ENCODE measurements around the gene FBXO45. TPM values are rescaled to one million over a fixed set of nuclear protein-coding genes. Genes with fewer than 3 reads are reported as not detected.
A peak's percentile ranks its signal among the peaks of the same experiment; 100 is the strongest.

FBXO45 gene
- total and polyA plus RNA-seq, 10 of the 15 experiments (the other 5 are each of a cell fraction or from before 2014, with no cell fraction given) = 4.0 to 17.3 (median 11.8) TPM

GRCh38 chr3:196604548-196604947 is 36.1 kb downstream of the FBXO45 start:
- ChIA-PET RAD21 (ENCODE audit: unreplicated experiment) (no interaction called here), CTCF (interaction anchor here (0.6 to 10.6 kb wide), 2 partner anchors 82 to 426 kb away, joined by 3 to 144 read pairs; no protein-coding TSS in a partner anchor), SMC1A (ENCODE audit: uncharacterized antibody, unreplicated experiment) (interaction anchor here (0.7 kb wide), 1 partner anchor 230 kb away, joined by 3 read pairs; no protein-coding TSS in a partner anchor), POLR2A (no interaction called here)
- Histone ChIP-seq H3K4me2 (ENCODE audit: control insufficient read depth, insufficient read depth) (no peak overlapping the region), H3K27ac (ENCODE audit: control insufficient read depth, insufficient read depth) (no peak overlapping the region), H3K27me3 (replicated peaks in 1 of 2; ENCODE audit: control insufficient read depth in 2 of 2, insufficient read depth in 2 of 2, low read length in 1 of 2) (no peaks in the 10 kb centered on the region), H2AFZ (ENCODE audit: control insufficient read depth, low read depth, low read length) (peak overlapping the region; percentile 11; the same call in 1 of the 2 replicates), H3K79me2 (ENCODE audit: control insufficient read depth, insufficient read depth, low read length) (no peaks in the 10 kb centered on the region), H3K9me3 (replicated peaks; ENCODE audit: control insufficient read depth, insufficient read depth, low read length) (no peaks in the 10 kb centered on the region; the same call in 2 of the 3 replicates), H3K4me3 (no peak overlapping the region), H4K20me1 (ENCODE audit: control insufficient read depth, insufficient read depth) (no peaks in the 10 kb centered on the region), H3K9ac (ENCODE audit: control insufficient read depth, insufficient read depth, low read length) (no peak overlapping the region), H3K4me1 (ENCODE audit: control insufficient read depth, insufficient read depth, low read length) (peaks cover 1% of the 10 kb centered on the region; the same call in 1 of the 2 replicates), H3K36me3 (ENCODE audit: control insufficient read depth in 2 of 2, insufficient read depth in 2 of 2, low read length in 1 of 2) (no peaks in the 10 kb centered on the region)
- ATAC-seq (no peak), FAIRE-seq (no peak), DNase-seq (ENCODE audit: low read depth, low spot score) (no peak)
- intact Hi-C loops (cut with micrococcal nuclease; ENCODE audit: unreplicated experiment) = no loop called here
- no TSS peak for BruUV-seq (replicated peaks)
- TF ChIP-seq RAD21 (IDR thresholded peaks at IDR 0.05; ENCODE audit: insufficient read depth, low read depth, low read length) (peak; percentile 38; the same call in 1 of the 2 replicates), CTCF (IDR thresholded peaks at IDR 0.05 in 2 of 3, conservative IDR thresholded peaks at IDR 0.05 in 1 of 3; ENCODE audit: control insufficient read depth in 2 of 3, extremely low read depth in 1 of 3, insufficient read depth in 1 of 3, low read depth in 3 of 3, low read length in 3 of 3) (peak in 1 of 3 experiments; percentile 9; a peak in 1 of 6 replicates), MEF2B (IDR thresholded peaks at IDR 0.05; ENCODE audit: partially characterized antibody, poor library complexity, severe bottlenecking) (no peak)
- WGBS (ENCODE audit: insufficient coverage, insufficient replicate concordance, low lambda C conversion rate, missing lambda C conversion rate) = 63% methylated on average over 13 of the region's 13 CpGs
- in situ Hi-C loops (cut with MboI) = no loop called here
